H1 (cell line): ENCODE results near the gene SPACA5B. TPM values are rescaled to one million over a fixed set of nuclear protein-coding genes. Genes with fewer than 3 reads are reported as not detected.

Source experiments
- CTCF ChIA-PET: fragments of 300-600 bp; sonication (Branson Sonifier 250); formaldehyde crosslinking; loops from one replicate; lab custom pipeline; 2021; ENCODE audit not compliant: partially characterized antibody; lab: Charles Lee
- POLR2A ChIA-PET: fragments of 300-600 bp; sonication (Branson Sonifier 250); formaldehyde crosslinking; loops from one replicate; lab custom pipeline; 2021; ENCODE audit warnings: inconsistent platforms; ENCODE audit not compliant: partially characterized antibody; lab: Charles Lee
- DNase-seq, 2 experiments: peaks; one replicate each; pipeline versions ENCODE4 v3.0.0 to v3.0.0-alpha.2; 2010 to 2022; ENCODE audit warnings: low spot score in 2 of 2, low read depth in 1 of 2, mixed read lengths in 1 of 2
- FAIRE-seq: peaks from 2 replicates; lab custom pipeline; 2011; peaks lifted over from hg19 to GRCh38; lab: Jason Lieb, UNC
- H2AFZ ChIP-seq: 2 replicates; pipeline ENCODE4 v1.8.1; 2012; ENCODE audit warnings: low read length, inconsistent platforms
- H2AK5ac ChIP-seq: 2 replicates; pipeline ENCODE4 v1.6.1; 2013; ENCODE audit warnings: low read depth, low read length
- H2BK120ac ChIP-seq: replicated peaks from 2 replicates; pipeline ENCODE3; 2013; ENCODE audit warnings: low read depth, low read length, inconsistent platforms
- H2BK12ac ChIP-seq: 2 replicates; pipeline ENCODE4 v1.6.1; 2013; ENCODE audit warnings: low read depth, low read length
- H2BK15ac ChIP-seq: 2 replicates; pipeline ENCODE4 v1.6.1; 2013; ENCODE audit warnings: low read length
- H2BK20ac ChIP-seq: 2 replicates; pipeline ENCODE4 v1.6.1; 2013; ENCODE audit warnings: low read length
- H2BK5ac ChIP-seq: 2 replicates; pipeline ENCODE4 v1.6.1; 2013; ENCODE audit warnings: low read depth, low read length
- H3K14ac ChIP-seq: 2 replicates; pipeline ENCODE4 v1.6.1; 2013; ENCODE audit warnings: inconsistent platforms; ENCODE audit not compliant: insufficient read length
- H3K18ac ChIP-seq: 2 replicates; pipeline ENCODE4 v1.6.1; 2013; ENCODE audit warnings: low read length; ENCODE audit errors: extremely low read depth
- H3K23ac ChIP-seq: 2 replicates; pipeline ENCODE4 v1.6.1; 2013; ENCODE audit warnings: inconsistent platforms; ENCODE audit not compliant: insufficient read length
- H3K23me2 ChIP-seq: 2 replicates; pipeline ENCODE4 v1.6.1; 2013; ENCODE audit warnings: low read depth, low read length
- H3K27ac ChIP-seq: 2 replicates; pipeline ENCODE4 v1.6.1; 2011; ENCODE audit warnings: low read depth, low read length, inconsistent platforms
- H3K27me3 ChIP-seq, 4 experiments: replicated peaks in 1 of 4; 1 replicate in 1 of 4; 2 replicates in 3 of 4; pipeline versions ENCODE4 v1.6.1 to v1.8.1; 2011 to 2013; ENCODE audit warnings: low read length in 3 of 4, mild to moderate bottlenecking in 3 of 4, inconsistent platforms in 2 of 4, mixed read lengths in 2 of 4, moderate library complexity in 1 of 4; ENCODE audit not compliant: control insufficient read depth in 3 of 4, insufficient read depth in 3 of 4; ENCODE audit errors: extremely low read depth in 1 of 4
- H3K36me3 ChIP-seq, 4 experiments: 2 replicates each; pipeline versions ENCODE4 v1.6.1 to v1.8.1; 2011 to 2013; ENCODE audit warnings: mild to moderate bottlenecking in 4 of 4, low read length in 3 of 4, moderate library complexity in 2 of 4, control low read depth in 1 of 4, inconsistent platforms in 1 of 4; ENCODE audit not compliant: insufficient read depth in 4 of 4, control insufficient read depth in 2 of 4
- H3K4ac ChIP-seq: replicated peaks from 2 replicates; pipeline ENCODE3; 2013; ENCODE audit warnings: low read length, low read depth, mixed read lengths, inconsistent platforms; ENCODE audit not compliant: insufficient read length
- H3K4me1 ChIP-seq, 4 experiments: replicated peaks in 1 of 4; 1 replicate in 1 of 4; 2 replicates in 3 of 4; pipeline versions ENCODE4 v1.6.1 to v1.8.1; 2011 to 2013; ENCODE audit warnings: low read length in 3 of 4, inconsistent platforms in 2 of 4, mixed read lengths in 1 of 4; ENCODE audit not compliant: insufficient read depth in 4 of 4, control insufficient read depth in 3 of 4
- H3K4me2 ChIP-seq, 2 experiments: 2 replicates each; pipeline versions ENCODE4 v1.6.1 to v1.8.1; 2011 to 2013; ENCODE audit warnings: low read depth in 2 of 2, low read length in 2 of 2, control low read depth in 1 of 2, inconsistent platforms in 1 of 2, mild to moderate bottlenecking in 1 of 2; ENCODE audit not compliant: insufficient read depth in 1 of 2
- H3K4me3 ChIP-seq, 4 experiments: fragments of 200-600, 300-600 bp in 1 of 4; sonication (generic), shearing (Covaris generic), sonication (Bioruptor Twin) in 1 of 4; 2 replicates each; pipeline versions ENCODE4 v1.5.1 to v1.8.1; 2011 to 2016; ENCODE audit warnings: low read length in 4 of 4, low read depth in 3 of 4, control low read depth in 2 of 4, inconsistent platforms in 2 of 4, mild to moderate bottlenecking in 2 of 4, mixed read lengths in 1 of 4, moderate library complexity in 1 of 4; ENCODE audit not compliant: insufficient read depth in 2 of 4; ENCODE audit errors: extremely low read depth in 1 of 4
- H3K56ac ChIP-seq: replicated peaks from 2 replicates; pipeline ENCODE3; 2013; ENCODE audit warnings: low read depth, mild to moderate bottlenecking, mixed read lengths, low read length, inconsistent platforms; ENCODE audit not compliant: insufficient read length
- H3K79me1 ChIP-seq: 2 replicates; pipeline ENCODE4 v1.6.1; 2013; ENCODE audit warnings: low read depth, low read length, control low read depth
- H3K79me2 ChIP-seq, 2 experiments: 2 replicates each; pipeline versions ENCODE4 v1.6.1 to v1.8.1; 2012 to 2013; ENCODE audit warnings: low read length in 2 of 2, mild to moderate bottlenecking in 2 of 2, inconsistent platforms in 1 of 2; ENCODE audit not compliant: insufficient read depth in 2 of 2, control insufficient read depth in 1 of 2
- H3K9ac ChIP-seq, 4 experiments: replicated peaks in 1 of 4; 1 replicate in 1 of 4; 2 replicates in 3 of 4; pipeline versions ENCODE4 v1.6.1 to v1.8.1; 2011 to 2013; ENCODE audit warnings: low read depth in 3 of 4, low read length in 3 of 4, control low read depth in 2 of 4, mild to moderate bottlenecking in 2 of 4, moderate library complexity in 2 of 4, inconsistent platforms in 1 of 4; ENCODE audit errors: extremely low read depth in 1 of 4
- H3K9me3 ChIP-seq, 2 experiments: 2 replicates each; pipeline versions ENCODE4 v1.6.1 to v1.8.1; 2012 to 2013; ENCODE audit warnings: mild to moderate bottlenecking in 2 of 2, moderate library complexity in 2 of 2, control low read depth in 1 of 2, inconsistent platforms in 1 of 2, low read depth in 1 of 2, low read length in 1 of 2, mixed read lengths in 1 of 2; ENCODE audit not compliant: insufficient read depth in 2 of 2
- H4K20me1 ChIP-seq, 2 experiments: replicated peaks in 1 of 2; 2 replicates each; pipeline versions ENCODE3 to v1.8.1; 2011 to 2013; ENCODE audit warnings: inconsistent platforms in 2 of 2, low read length in 2 of 2, mild to moderate bottlenecking in 1 of 2; ENCODE audit not compliant: insufficient read depth in 2 of 2, control insufficient read depth in 1 of 2
- H4K5ac ChIP-seq: 2 replicates; pipeline ENCODE4 v1.6.1; 2013; ENCODE audit warnings: low read length, low read depth, mixed read lengths, inconsistent platforms; ENCODE audit not compliant: insufficient read length
- H4K8ac ChIP-seq: 2 replicates; pipeline ENCODE4 v1.8.0; 2013; ENCODE audit warnings: mild to moderate bottlenecking, moderate library complexity, low read length, inconsistent platforms; ENCODE audit not compliant: insufficient read depth; ENCODE audit errors: extremely low read depth
- H4K91ac ChIP-seq: replicated peaks from 2 replicates; pipeline ENCODE3; 2013; ENCODE audit warnings: low read length, mixed read lengths, inconsistent platforms; ENCODE audit not compliant: insufficient read length
- ATF3 ChIP-seq: IDR thresholded peaks from 2 replicates; pipeline ENCODE4 v1.6.1; 2011; ENCODE audit warnings: low read depth, mild to moderate bottlenecking, low read length; ENCODE audit not compliant: insufficient read depth
- BACH1 ChIP-seq: IDR thresholded peaks from 2 replicates; pipeline ENCODE4 v1.6.1; 2012; ENCODE audit warnings: low read length, improper control_type of control experiment
- BCL11A ChIP-seq, 2 experiments: IDR thresholded peaks; one replicate each; pipeline ENCODE4 v1.6.1; 2011; ENCODE audit warnings: low read depth in 2 of 2, low read length in 2 of 2, mild to moderate bottlenecking in 2 of 2
- CHD1 ChIP-seq: IDR thresholded peaks from 2 replicates; pipeline ENCODE4 v1.6.1; 2012; ENCODE audit warnings: low read depth, low read length, improper control_type of control experiment
- EP300 ChIP-seq, 2 experiments: IDR thresholded peaks; 1 replicate in 1 of 2; 2 replicates in 1 of 2; pipeline ENCODE4 v1.6.1; 2011 to 2012; ENCODE audit warnings: low read depth in 2 of 2, low read length in 2 of 2, mild to moderate bottlenecking in 2 of 2, borderline replicate concordance in 1 of 2, inconsistent platforms in 1 of 2, moderate library complexity in 1 of 2
- GTF2F1 ChIP-seq: IDR thresholded peaks from 2 replicates; pipeline ENCODE4 v1.6.1; 2012; ENCODE audit warnings: low read depth, low read length, improper control_type of control experiment, borderline replicate concordance
- KDM5A ChIP-seq: fragments of 200-600 bp; IDR thresholded peaks from 2 replicates; pipeline ENCODE4 v1.7.1; 2012; ENCODE audit warnings: mild to moderate bottlenecking, low read length, inconsistent platforms, mixed read lengths
- POU5F1 ChIP-seq: IDR thresholded peaks from 2 replicates; pipeline ENCODE4 v1.6.1; 2011; ENCODE audit warnings: low read depth, mild to moderate bottlenecking, low read length, moderate library complexity
- RBBP5 ChIP-seq: IDR thresholded peaks from 2 replicates; pipeline ENCODE4 v1.7.1; 2012; ENCODE audit warnings: low read depth, mild to moderate bottlenecking, inconsistent platforms, low read length, moderate library complexity, borderline replicate concordance
- SP1 ChIP-seq: IDR thresholded peaks from 2 replicates; pipeline ENCODE4 v1.6.1; 2011; ENCODE audit warnings: low read depth, low read length
- SRF ChIP-seq: IDR thresholded peaks from 2 replicates; pipeline ENCODE4 v1.6.1; 2011; ENCODE audit warnings: mild to moderate bottlenecking, low read depth, low read length, moderate library complexity
- TAF7 ChIP-seq: optimal IDR thresholded peaks from 2 replicates; pipeline ENCODE3; 2011; ENCODE audit warnings: low read depth, mild to moderate bottlenecking, inconsistent platforms, low read length, moderate library complexity, borderline replicate concordance
- TEAD4 ChIP-seq: IDR thresholded peaks from 2 replicates; pipeline ENCODE4 v1.6.1; 2012; ENCODE audit warnings: low read depth, low read length, inconsistent platforms, mixed read lengths
- WGBS, 2 experiments: shearing (Covaris generic) in 1 of 2; methylation state at CpG; one replicate each; pipeline versions ENCODE4 v1.1.6 to v1.1.7; 2013 to 2015; ENCODE audit warnings: low lambda C conversion rate in 2 of 2, mixed read lengths in 2 of 2, inconsistent platforms in 1 of 2, low coverage in 1 of 2, missing lambda C conversion rate in 1 of 2; ENCODE audit not compliant: insufficient replicate concordance in 2 of 2, insufficient coverage in 1 of 2, insufficient read length in 1 of 2; ENCODE audit errors: extremely low coverage in 1 of 2, missing lambda C conversion rate in 1 of 2; 5-methylcytosine and 5-hydroxymethylcytosine counted together
- polyA plus RNA-seq, 7 experiments: library from polyadenylated mRNA; depleted of rRNA in 3 of 7; stranded (reverse) in 5 of 7; unstranded in 2 of 7; fragments of >200 nt in 5 of 7; fragments of 200-250 nt in 2 of 7; gene quantifications; 1 replicate in 5 of 7; 2 replicates in 1 of 7; 4 replicates in 1 of 7; pipeline versions ENCODE4 v1.2.1 to v1.2.3, GENCODE V29; 2011 to 2013; ENCODE audit warnings: missing spikeins in 2 of 7, mixed read lengths in 2 of 7
- total RNA-seq: library from RNA; stranded (reverse); fragmentation: NEBNext Ultra II Directional; extraction: Animal tissue kit (Norgen Biotek cat#: 25700); gene quantifications from 2 replicates; pipeline ENCODE4 v1.2.1, GENCODE V29; 2021
- TF ChIP-seq, protein P1 (sequence below): IDR thresholded peaks from 2 replicates; pipeline ENCODE4 v1.6.1; 2011; ENCODE audit warnings: low read length, improper control_type of control experiment

Gene SPACA5B
- total and polyA plus RNA-seq, 2 of the 8 experiments (the other 6 are each of a cell fraction or from before 2014, with no cell fraction given), result not detected

DNA sequence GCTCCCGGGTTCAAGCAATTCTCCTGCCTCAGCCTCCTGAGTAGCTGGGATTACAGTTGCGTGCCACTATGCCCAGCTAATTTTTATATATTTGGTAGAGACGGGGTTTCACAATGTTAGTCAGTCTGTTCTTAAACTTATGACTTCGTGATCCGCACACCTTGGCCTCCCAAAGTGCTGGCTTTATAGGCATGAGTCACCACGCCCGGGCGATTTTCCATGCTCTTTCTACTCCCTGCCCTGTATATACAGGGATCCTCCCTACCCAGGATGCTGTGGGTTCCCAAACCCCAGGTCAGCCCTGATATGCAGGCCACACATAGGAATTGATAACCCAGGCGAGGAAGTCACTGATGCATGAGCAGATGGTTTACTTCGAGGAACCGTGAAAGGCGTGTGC lies 34.8 kb downstream of the SPACA5B start:
- Histone ChIP-seq H3K4ac (no peak overlapping the region), H2BK12ac (no peak overlapping the region), H3K4me3 (no peak overlapping the region), H2BK5ac (no peak overlapping the region), H3K9me3 (no peaks in the 10 kb centered on the region), H3K56ac (no peak overlapping the region), H3K14ac (no peak overlapping the region), H2BK20ac (no peak overlapping the region), H3K23me2 (no peaks in the 10 kb centered on the region), H4K20me1 (no peaks in the 10 kb centered on the region), H3K79me2 (no peaks in the 10 kb centered on the region), H3K4me2 (no peak overlapping the region), H3K18ac (no peak overlapping the region), H2AFZ (no peak overlapping the region), H3K23ac (no peak overlapping the region), H2BK15ac (no peak overlapping the region), H3K9ac (no peak overlapping the region), H4K91ac (no peak overlapping the region), H3K36me3 (no peaks in the 10 kb centered on the region), H2BK120ac (no peak overlapping the region), H2AK5ac (no peak overlapping the region), H3K27ac (no peak overlapping the region), H4K8ac (no peak overlapping the region), H4K5ac (no peak overlapping the region), H3K4me1 (no peaks in the 10 kb centered on the region), H3K79me1 (no peaks in the 10 kb centered on the region), H3K27me3 (no peaks in the 10 kb centered on the region)
- ChIA-PET POLR2A (no interaction called here), CTCF (no interaction called here)
- FAIRE-seq (no peak), DNase-seq (no peak)
- 94% methylated on average over 11 of the region's 12 CpGs; no CpG with 5 or more reads in 1 of the 2 experiments for WGBS, 2 experiments
- no peak for TF ChIP-seq GTF2F1
- no peak for TF ChIP-seq SRF
- no peak for TF ChIP-seq TAF7
- no peak for TF ChIP-seq TEAD4
- TF ChIP-seq BACH1, result no peak
- TF ChIP-seq KDM5A, result no peak
- no peak for TF ChIP-seq POU5F1
- TF ChIP-seq EP300 (IDR thresholded peaks at IDR 0.05; ENCODE audit: borderline replicate concordance in 1 of 2, low read depth in 2 of 2, low read length in 2 of 2), result no peak
- no peak for TF ChIP-seq CHD1
- TF ChIP-seq, protein P1, sequence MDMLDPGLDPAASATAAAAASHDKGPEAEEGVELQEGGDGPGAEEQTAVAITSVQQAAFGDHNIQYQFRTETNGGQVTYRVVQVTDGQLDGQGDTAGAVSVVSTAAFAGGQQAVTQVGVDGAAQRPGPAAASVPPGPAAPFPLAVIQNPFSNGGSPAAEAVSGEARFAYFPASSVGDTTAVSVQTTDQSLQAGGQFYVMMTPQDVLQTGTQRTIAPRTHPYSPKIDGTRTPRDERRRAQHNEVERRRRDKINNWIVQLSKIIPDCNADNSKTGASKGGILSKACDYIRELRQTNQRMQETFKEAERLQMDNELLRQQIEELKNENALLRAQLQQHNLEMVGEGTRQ, result no peak
- no peak for TF ChIP-seq ATF3
- TF ChIP-seq SP1, result no peak
- TF ChIP-seq RBBP5, result no peak
- no peak for TF ChIP-seq BCL11A (IDR thresholded peaks at IDR 0.05; ENCODE audit: low read depth in 2 of 2, low read length in 2 of 2)
